ENCODE measurements around the gene ZSCAN5C. TPM values are rescaled to one million over a fixed set of nuclear protein-coding genes. Genes with fewer than 3 reads are reported as not detected.
"Not testable (repeated sequence)": the region's sequence is repeated elsewhere in the genome, so short reads cannot be mapped to it uniquely, and the experiment has no call there.

ZSCAN5C gene
- total RNA-seq, 1 donor from 2014 or later, result not detected

DNA sequence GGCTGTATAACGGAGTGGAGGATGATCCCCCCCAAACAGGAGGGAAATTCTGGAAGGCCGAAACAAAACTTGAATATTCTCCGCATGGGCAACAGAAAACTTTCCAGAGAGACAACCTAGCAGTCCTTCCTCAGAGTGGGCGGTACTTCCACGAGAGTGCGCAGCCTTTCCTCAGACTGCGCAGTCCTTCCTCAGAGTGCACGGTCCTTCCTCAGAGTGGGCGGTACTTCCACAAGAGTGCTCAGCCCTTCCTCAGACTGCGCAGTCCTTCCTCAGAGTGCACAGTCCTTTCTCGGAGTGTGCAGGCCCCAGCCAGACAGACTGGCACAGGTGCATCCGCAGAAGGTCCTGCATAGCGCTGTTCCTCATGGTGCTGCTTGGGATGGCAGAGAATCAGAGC, 39.0 kb upstream of the ZSCAN5C start:
- DNase-seq (ENCODE audit: extremely low spot score in 2 of 2), result no peak
- intact Hi-C loops (cut with DNase I), result loop anchor here (5.0 kb wide), 1 partner anchor 71 kb away; no protein-coding TSS in a partner anchor
- Histone ChIP-seq H3K36me3 (peaks cover 0 to 23% of the 10 kb centered on the region in 2 donors), H3K4me3 (no peak overlapping the region), H3K9me3 (no peaks in the 10 kb centered on the region), H3K4me1 (no peaks in the 10 kb centered on the region), H3K27ac (no peak overlapping the region), H3K27me3 (no peaks in the 10 kb centered on the region)
- TF ChIP-seq POLR2A (IDR thresholded peaks at IDR 0.05) (no peak), POLR2AphosphoS5 (IDR thresholded peaks at IDR 0.05; ENCODE audit: insufficient read depth in 1 of 2, low read depth in 1 of 2) (no peak)
- TF ChIP-seq, protein P1, sequence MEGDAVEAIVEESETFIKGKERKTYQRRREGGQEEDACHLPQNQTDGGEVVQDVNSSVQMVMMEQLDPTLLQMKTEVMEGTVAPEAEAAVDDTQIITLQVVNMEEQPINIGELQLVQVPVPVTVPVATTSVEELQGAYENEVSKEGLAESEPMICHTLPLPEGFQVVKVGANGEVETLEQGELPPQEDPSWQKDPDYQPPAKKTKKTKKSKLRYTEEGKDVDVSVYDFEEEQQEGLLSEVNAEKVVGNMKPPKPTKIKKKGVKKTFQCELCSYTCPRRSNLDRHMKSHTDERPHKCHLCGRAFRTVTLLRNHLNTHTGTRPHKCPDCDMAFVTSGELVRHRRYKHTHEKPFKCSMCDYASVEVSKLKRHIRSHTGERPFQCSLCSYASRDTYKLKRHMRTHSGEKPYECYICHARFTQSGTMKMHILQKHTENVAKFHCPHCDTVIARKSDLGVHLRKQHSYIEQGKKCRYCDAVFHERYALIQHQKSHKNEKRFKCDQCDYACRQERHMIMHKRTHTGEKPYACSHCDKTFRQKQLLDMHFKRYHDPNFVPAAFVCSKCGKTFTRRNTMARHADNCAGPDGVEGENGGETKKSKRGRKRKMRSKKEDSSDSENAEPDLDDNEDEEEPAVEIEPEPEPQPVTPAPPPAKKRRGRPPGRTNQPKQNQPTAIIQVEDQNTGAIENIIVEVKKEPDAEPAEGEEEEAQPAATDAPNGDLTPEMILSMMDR (IDR thresholded peaks at IDR 0.05), result no peak

DNA sequence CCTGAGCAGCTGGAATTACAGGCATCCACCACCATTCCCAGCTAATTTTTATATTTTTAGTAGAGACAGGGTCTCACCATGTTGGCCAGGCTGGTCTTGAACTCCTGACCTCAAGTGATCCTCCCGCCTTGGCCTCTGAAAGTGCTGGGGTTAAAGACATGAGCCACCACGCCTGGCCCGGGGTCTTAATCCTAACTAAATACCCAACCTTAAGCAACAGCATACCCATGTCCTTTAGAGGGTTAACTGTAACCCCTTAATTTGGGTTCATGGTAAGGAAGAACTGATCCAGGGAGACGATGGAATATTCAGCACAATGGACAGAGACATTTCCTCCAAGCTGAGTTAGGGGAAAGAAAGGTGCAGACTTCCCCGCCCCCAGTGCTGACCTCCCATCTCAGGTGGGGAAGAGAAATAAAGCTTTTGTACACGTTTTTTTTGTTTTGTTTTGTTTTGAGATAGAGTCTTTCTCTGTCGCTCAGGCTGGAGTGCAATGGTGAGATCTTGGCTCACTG, 35.0 kb upstream of the ZSCAN5C start:
- Histone ChIP-seq H3K4me1 (no peaks in the 10 kb centered on the region), H3K27me3 (no peaks in the 10 kb centered on the region), H3K9me3 (no peaks in the 10 kb centered on the region), H3K4me3 (no peak overlapping the region), H3K36me3 (no peaks in the 10 kb centered on the region), H3K27ac (no peak overlapping the region)
- no peak for TF ChIP-seq POLR2A (IDR thresholded peaks at IDR 0.05)
- TF ChIP-seq POLR2AphosphoS5 (IDR thresholded peaks at IDR 0.05; ENCODE audit: insufficient read depth in 1 of 2, low read depth in 1 of 2), result no peak
- TF ChIP-seq, protein P1 (IDR thresholded peaks at IDR 0.05), result no peak
- no peak for DNase-seq (ENCODE audit: extremely low spot score in 2 of 2)
- intact Hi-C loops (cut with DNase I), result no loop called here

DNA sequence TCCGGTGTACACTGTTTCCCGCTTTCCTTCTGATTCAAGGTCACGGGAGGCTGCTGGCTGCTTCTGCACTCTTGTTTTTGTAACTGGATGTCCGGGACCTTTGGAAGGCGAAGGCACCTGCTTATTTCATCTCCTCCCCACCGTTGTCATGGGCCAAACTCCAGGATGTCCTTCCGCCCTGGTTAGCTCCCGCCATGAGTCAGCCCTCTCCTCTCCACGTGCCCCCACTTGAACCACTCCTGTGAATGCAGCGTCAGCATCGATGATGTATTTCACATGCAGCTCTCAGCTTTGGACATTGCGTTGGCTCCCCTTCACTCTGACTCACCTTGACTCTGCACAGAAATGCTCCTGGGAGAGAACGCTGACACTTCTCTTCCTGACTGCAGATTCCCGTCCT, 31.8 kb upstream of the ZSCAN5C start:
- H3K36me3 ChIP-seq, result no peaks in the 10 kb centered on the region
- no peak overlapping the region for H3K4me3 ChIP-seq
- no peak for DNase-seq (ENCODE audit: extremely low spot score in 2 of 2)
- H3K27ac ChIP-seq, result no peak overlapping the region
- no peaks in the 10 kb centered on the region for H3K27me3 ChIP-seq
- intact Hi-C loops (cut with DNase I), result no loop called here
- no peaks in the 10 kb centered on the region for H3K4me1 ChIP-seq
- no peaks in the 10 kb centered on the region for H3K9me3 ChIP-seq
- TF ChIP-seq POLR2AphosphoS5 (IDR thresholded peaks at IDR 0.05; ENCODE audit: insufficient read depth in 1 of 2, low read depth in 1 of 2) (no peak), POLR2A (IDR thresholded peaks at IDR 0.05) (no peak)
- TF ChIP-seq, protein P1 (IDR thresholded peaks at IDR 0.05), result no peak

DNA sequence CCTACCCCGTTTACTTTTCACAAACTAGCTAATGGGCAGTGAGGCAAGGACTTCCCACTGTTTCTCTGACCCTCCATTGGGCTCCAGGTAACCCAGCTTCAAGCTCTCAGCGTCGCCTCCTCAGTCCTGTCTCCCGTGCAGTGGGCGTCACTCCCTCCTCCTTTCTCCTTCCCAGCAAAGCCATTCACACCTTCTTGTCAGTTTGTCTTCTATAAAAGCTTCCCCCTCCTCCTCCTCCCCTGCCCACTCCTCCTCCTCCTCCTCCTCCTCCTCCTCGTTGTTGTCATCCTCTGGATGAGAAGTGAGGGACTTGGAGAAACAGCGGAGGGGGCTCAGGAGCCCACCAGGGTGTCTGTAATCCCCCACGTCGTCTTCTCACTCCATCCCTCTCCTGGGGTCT, 28.0 kb upstream of the ZSCAN5C start:
- no peaks in the 10 kb centered on the region for H3K27me3 ChIP-seq
- no peak for TF ChIP-seq POLR2A (IDR thresholded peaks at IDR 0.05)
- no peak for TF ChIP-seq POLR2AphosphoS5 (IDR thresholded peaks at IDR 0.05; ENCODE audit: insufficient read depth in 1 of 2, low read depth in 1 of 2)
- TF ChIP-seq, protein P1 (IDR thresholded peaks at IDR 0.05), result no peak
- intact Hi-C loops (cut with DNase I), result no loop called here

DNA sequence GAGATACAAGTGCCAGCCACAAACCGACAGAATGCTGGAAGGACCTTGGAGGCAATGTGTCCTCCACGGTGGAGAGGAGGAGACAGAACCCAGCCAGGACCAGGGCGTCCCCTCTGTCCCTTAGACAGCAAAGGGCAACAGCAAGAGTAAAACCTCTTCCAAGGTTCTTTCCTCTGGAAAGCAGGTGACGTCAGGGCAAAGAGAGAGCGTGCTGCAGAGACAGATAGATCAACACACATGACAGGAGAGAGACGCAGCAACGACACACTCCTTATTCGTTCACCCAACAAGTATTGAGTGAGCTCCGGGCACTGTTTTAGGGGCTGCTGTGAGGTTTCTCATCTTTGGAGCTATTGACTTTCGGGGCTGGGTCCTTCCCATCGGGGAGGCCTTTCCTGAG, 27.5 kb upstream of the ZSCAN5C start:
- no peaks in the 10 kb centered on the region for H3K27me3 ChIP-seq
- intact Hi-C loops (cut with DNase I), result no loop called here
- H3K4me3 ChIP-seq, result no peak overlapping the region
- H3K27ac ChIP-seq, result no peak overlapping the region
- no peaks in the 10 kb centered on the region for H3K9me3 ChIP-seq
- no peaks in the 10 kb centered on the region for H3K36me3 ChIP-seq
- H3K4me1 ChIP-seq, result no peaks in the 10 kb centered on the region
- TF ChIP-seq POLR2A (IDR thresholded peaks at IDR 0.05) (no peak), POLR2AphosphoS5 (IDR thresholded peaks at IDR 0.05; ENCODE audit: insufficient read depth in 1 of 2, low read depth in 1 of 2) (no peak)
- TF ChIP-seq, protein P1 (IDR thresholded peaks at IDR 0.05), result no peak
- no peak for DNase-seq (ENCODE audit: extremely low spot score in 2 of 2)

More for the DNA sequence above, 28.0 kb upstream of the ZSCAN5C start:
- Histone ChIP-seq H3K36me3 (no peaks in the 10 kb centered on the region), H3K9me3 (no peaks in the 10 kb centered on the region), H3K4me1 (no peaks in the 10 kb centered on the region), H3K27ac (no peak overlapping the region), H3K4me3 (no peak overlapping the region)
- DNase-seq (ENCODE audit: extremely low spot score in 2 of 2), result no peak

DNA sequence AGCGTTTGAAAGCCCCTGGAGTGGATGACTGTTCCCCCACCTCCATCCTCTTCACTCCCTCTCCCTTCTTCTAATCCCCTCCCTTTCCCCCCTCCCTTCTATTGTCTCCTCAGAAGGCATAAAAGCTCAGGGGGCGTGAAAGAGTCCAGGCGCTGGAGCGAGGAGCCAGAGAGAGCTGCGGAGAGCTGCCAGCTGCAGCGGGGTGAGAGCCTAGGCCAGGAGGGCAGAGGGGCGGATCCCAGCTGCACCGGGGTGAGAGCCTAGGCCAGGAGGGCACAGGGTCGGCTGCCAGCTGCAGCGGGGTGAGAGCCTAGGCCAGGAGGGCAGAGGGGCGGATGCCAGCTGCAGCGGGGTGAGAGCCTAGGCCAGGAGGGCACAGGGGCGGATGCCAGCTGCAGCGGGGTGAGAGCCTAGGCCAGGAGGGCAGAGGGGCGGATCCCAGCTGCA, 26.2 kb upstream of the ZSCAN5C start, which contains the start of gene GALP:
TSS of gene GALP (plus strand) at position 148 of the 447 bp plus-strand sequence. CDS start 1,101 bp downstream, outside the sequence.
- H3K27ac ChIP-seq; H3K36me3 ChIP-seq; H3K9me3 ChIP-seq; H3K27me3 ChIP-seq; intact Hi-C loops (cut with DNase I); H3K4me1 ChIP-seq; H3K4me3 ChIP-seq; DNase-seq (ENCODE audit: extremely low spot score in 2 of 2): not testable (repeated sequence)

DNA sequence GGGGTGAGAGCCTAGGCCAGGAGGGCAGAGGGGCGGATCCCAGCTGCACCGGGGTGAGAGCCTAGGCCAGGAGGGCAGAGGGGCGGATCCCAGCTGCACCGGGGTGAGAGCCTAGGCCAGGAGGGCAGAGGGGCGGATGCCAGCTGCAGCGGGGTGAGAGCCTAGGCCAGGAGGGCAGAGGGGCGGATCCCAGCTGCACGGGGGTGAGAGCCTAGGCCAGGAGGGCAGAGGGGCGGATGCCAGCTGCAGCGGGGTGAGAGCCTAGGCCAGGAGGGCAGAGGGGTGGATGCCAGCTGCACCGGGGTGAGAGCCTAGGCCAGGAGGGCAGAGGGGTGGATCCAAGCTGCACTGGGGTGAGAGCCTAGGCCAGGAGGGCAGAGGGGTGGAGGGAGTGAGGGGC, 25.8 kb upstream of the ZSCAN5C start:
- H3K27me3 ChIP-seq; H3K4me1 ChIP-seq; H3K9me3 ChIP-seq; H3K27ac ChIP-seq; H3K4me3 ChIP-seq; H3K36me3 ChIP-seq; intact Hi-C loops (cut with DNase I); DNase-seq (ENCODE audit: extremely low spot score in 2 of 2): not testable (repeated sequence)

Measured in vagina (tissue), 2 donors.